Measurements from ENCODE around the gene FLT3. TPM values are rescaled to one million over a fixed set of nuclear protein-coding genes. Genes with fewer than 3 reads are reported as not detected.

FLT3 gene
- polyA plus RNA-seq, 3 donors: 2.1 to 5.3 (median 3.7) TPM

- H3K4me3 Mint-ChIP-seq: peak within 1 kb of the TSS in 1 of 2 donors; percentile 85
- H3K9ac ChIP-seq (ENCODE audit: insufficient read depth, low read length, poor library complexity, severe bottlenecking): no peak within 1 kb of the TSS
- TF ChIP-seq CTCF (IDR thresholded peaks at IDR 0.05): no peak
- intact Hi-C loops (cut with micrococcal nuclease): no loop called here
- peaks cover 3 to 12% of the 10 kb centered on the region in 2 donors for H3K4me1 ChIP-seq (ENCODE audit: control insufficient read depth in 1 of 2, insufficient read depth in 2 of 2, low read length in 2 of 2)
- peak within 1 kb of the TSS; percentile 13 for H2AFZ ChIP-seq (ENCODE audit: insufficient read depth, low read depth, low read length, poor library complexity, severe bottlenecking)
- H3K9me3 ChIP-seq (replicated peaks in 1 of 2; ENCODE audit: control insufficient read depth in 1 of 2, insufficient read depth in 1 of 2, low read length in 2 of 2): peaks cover 0 to 43% of the 10 kb centered on the region in 2 donors
- no peaks in the 10 kb centered on the region for H3K79me2 ChIP-seq (ENCODE audit: insufficient read depth, low read length)
- no peaks in the 10 kb centered on the region for H3K36me3 ChIP-seq (replicated peaks in 1 of 2; ENCODE audit: control insufficient read depth in 1 of 2, insufficient read depth in 2 of 2, low read length in 2 of 2)
- no peak for DNase-seq
- peaks cover 97 to 99% (median 99%) of the 10 kb centered on the region in 3 donors for H3K27me3 Mint-ChIP-seq (ENCODE audit: low read depth in 3 of 3)
- H3K4me3 ChIP-seq (replicated peaks in 1 of 3; ENCODE audit: low read depth in 2 of 3, low read length in 3 of 3): no peak within 1 kb of the TSS
- peaks cover 0 to 22% (median 8%) of the 10 kb centered on the region in 7 donors for H3K9me3 Mint-ChIP-seq
- H3K36me3 Mint-ChIP-seq: peaks cover 0 to 3% of the 10 kb centered on the region in 2 donors
- H3K27ac Mint-ChIP-seq: peak within 1 kb of the TSS in 1 of 7 donors; percentile 41
- 5% methylated on average over 23 of the region's 34 CpGs for WGBS (ENCODE audit: insufficient coverage)
- no peak within 1 kb of the TSS for H3K27ac ChIP-seq (ENCODE audit: low read depth in 1 of 2, low read length in 2 of 2)
- H3K27me3 ChIP-seq (ENCODE audit: control insufficient read depth in 2 of 2, insufficient read depth in 2 of 2, low read length in 2 of 2): peaks cover 95 to 98% of the 10 kb centered on the region in 2 donors
- peak within 1 kb of the TSS; percentile 41 for H3K4me2 ChIP-seq (replicated peaks; ENCODE audit: extremely low read depth, low read length, poor library complexity, severe bottlenecking)
- H3K4me1 Mint-ChIP-seq: peaks cover 26% of the 10 kb centered on the region
- no peaks in the 10 kb centered on the region for H4K20me1 ChIP-seq (ENCODE audit: insufficient read depth, low read length)
Measured at GRCh38 chr13:27969082-27969865, 131.1 kb downstream of the FLT3 start, which contains the start of gene CDX2. TSS of gene CDX2 (minus strand) at chr13:27969315. CDS start at chr13:27969006, 309 bp downstream.

- H4K20me1 ChIP-seq (ENCODE audit: insufficient read depth, low read length): no peaks in the 10 kb centered on the region
- no peak overlapping the region for H3K27ac ChIP-seq (ENCODE audit: low read depth in 1 of 2, low read length in 2 of 2)
- H3K79me2 ChIP-seq (ENCODE audit: insufficient read depth, low read length): no peaks in the 10 kb centered on the region
- peaks cover 3 to 12% of the 10 kb centered on the region in 2 donors for H3K4me1 ChIP-seq (ENCODE audit: control insufficient read depth in 1 of 2, insufficient read depth in 2 of 2, low read length in 2 of 2)
- Mint-ChIP-seq H3K9me3 (peaks cover 0 to 22% (median 8%) of the 10 kb centered on the region in 7 donors), H3K4me1 (peaks cover 26% of the 10 kb centered on the region), H3K36me3 (peaks cover 0 to 3% of the 10 kb centered on the region in 2 donors), H3K4me3 (peak overlapping the region in 1 of 2 donors; percentile 51), H3K27ac (no peak overlapping the region), H3K27me3 (ENCODE audit: low read depth in 3 of 3) (peaks cover 97 to 99% (median 98%) of the 10 kb centered on the region in 3 donors)
- peaks cover 88 to 98% of the 10 kb centered on the region in 2 donors for H3K27me3 ChIP-seq (ENCODE audit: control insufficient read depth in 2 of 2, insufficient read depth in 2 of 2, low read length in 2 of 2)
- H2AFZ ChIP-seq (ENCODE audit: insufficient read depth, low read depth, low read length, poor library complexity, severe bottlenecking): no peak overlapping the region
- peaks cover 0 to 44% of the 10 kb centered on the region in 2 donors for H3K9me3 ChIP-seq (replicated peaks in 1 of 2; ENCODE audit: control insufficient read depth in 1 of 2, insufficient read depth in 1 of 2, low read length in 2 of 2)
- H3K9ac ChIP-seq (ENCODE audit: insufficient read depth, low read length, poor library complexity, severe bottlenecking): no peak overlapping the region
- H3K4me3 ChIP-seq (replicated peaks in 1 of 3; ENCODE audit: low read depth in 2 of 3, low read length in 3 of 3): no peak overlapping the region
- H3K36me3 ChIP-seq (replicated peaks in 1 of 2; ENCODE audit: control insufficient read depth in 1 of 2, insufficient read depth in 2 of 2, low read length in 2 of 2): no peaks in the 10 kb centered on the region
- DNase-seq: no peak
- H3K4me2 ChIP-seq (replicated peaks; ENCODE audit: extremely low read depth, low read length, poor library complexity, severe bottlenecking): peak overlapping the region; percentile 41
- under 1% methylated on average over 86 of the region's 86 CpGs for WGBS (ENCODE audit: insufficient coverage)
- no peak for TF ChIP-seq CTCF (IDR thresholded peaks at IDR 0.05)
- intact Hi-C loops (cut with micrococcal nuclease): no loop called here
Measured at GRCh38 chr13:27968316-27969081, 131.9 kb downstream of the FLT3 start.
